Body of pancreas (tissue), 4 donors: ENCODE results near the gene CLNK. TPM values are rescaled to one million over a fixed set of nuclear protein-coding genes. Genes with fewer than 3 reads are reported as not detected.

Source experiments
- ATAC-seq: fragments of 150-250 bp; one replicate; pipeline ENCODE4 v1.9.1; 2016
- DNase-seq, 4 donors: peaks; one replicate each; pipeline ENCODE4 v3.0.0-alpha.2; 2019
- H3K27ac ChIP-seq, 4 donors: fragments of 200-600 bp; sonication (generic); 1 replicate in 3 of 4; 2 replicates in 1 of 4; pipeline versions ENCODE4 v1.5.1 to v1.6.1; 2016 to 2019; ENCODE audit warnings: mild to moderate bottlenecking in 1 of 4, mixed read lengths in 1 of 4, moderate library complexity in 1 of 4
- H3K27me3 ChIP-seq, 2 donors: fragments of 200-600 bp; sonication (generic); one replicate each; pipeline ENCODE4 v1.6.0; 2016; ENCODE audit warnings: mild to moderate bottlenecking in 1 of 2
- H3K36me3 ChIP-seq, 2 donors: fragments of 200-600 bp; sonication (generic); replicated peaks in 1 of 2; 2 replicates each; pipeline ENCODE4 v1.5.1; 2016; ENCODE audit warnings: low read depth in 2 of 2; ENCODE audit not compliant: insufficient read depth in 1 of 2
- H3K4me1 ChIP-seq: fragments of 200-600 bp; sonication (generic); one replicate; pipeline ENCODE4 v1.6.0; 2016
- H3K4me3 ChIP-seq, 2 donors: fragments of 200-600 bp; sonication (generic); 1 replicate in 1 of 2; 2 replicates in 1 of 2; pipeline ENCODE4 v1.5.1; 2016 to 2019
- H3K9me3 ChIP-seq, 3 donors: fragments of 200-600 bp; sonication (generic); 1 replicate in 2 of 3; 2 replicates in 1 of 3; pipeline ENCODE4 v1.5.1; 2016
- CTCF ChIP-seq, 7 experiments: fragments of 450-650 bp in 4 of 7; fragments of 200-600 bp in 3 of 7; sonication (generic) in 3 of 7; IDR thresholded peaks; one replicate each; pipeline ENCODE4 v1.5.1; 2016 to 2019; ENCODE audit warnings: antibody characterized with exemption in 7 of 7
- POLR2A ChIP-seq, 3 donors: fragments of 450-650 bp; IDR thresholded peaks; one replicate each; pipeline ENCODE4 v1.6.1; 2016; ENCODE audit warnings: antibody characterized with exemption in 3 of 3, mild to moderate bottlenecking in 2 of 3
- WGBS, 2 donors: methylation state at CpG; one replicate each; pipeline ENCODE4 v1.1.5; 2017; 5-methylcytosine and 5-hydroxymethylcytosine counted together
- intact Hi-C: fragments of 100-400 bp; cut with DNase I; formaldehyde crosslinking; loops from one replicate; pipeline ENCODE4 v1.15.1; 2023
- total RNA-seq, 2 donors: library from RNA; depleted of rRNA; stranded (reverse); fragments of >200 nt; gene quantifications; one replicate each; pipeline ENCODE4 v1.1.0, GENCODE V29; 2016

Gene CLNK
- total RNA-seq, 2 donors from 2014 or later, result 1.0 TPM; not detected in 1

DNA sequence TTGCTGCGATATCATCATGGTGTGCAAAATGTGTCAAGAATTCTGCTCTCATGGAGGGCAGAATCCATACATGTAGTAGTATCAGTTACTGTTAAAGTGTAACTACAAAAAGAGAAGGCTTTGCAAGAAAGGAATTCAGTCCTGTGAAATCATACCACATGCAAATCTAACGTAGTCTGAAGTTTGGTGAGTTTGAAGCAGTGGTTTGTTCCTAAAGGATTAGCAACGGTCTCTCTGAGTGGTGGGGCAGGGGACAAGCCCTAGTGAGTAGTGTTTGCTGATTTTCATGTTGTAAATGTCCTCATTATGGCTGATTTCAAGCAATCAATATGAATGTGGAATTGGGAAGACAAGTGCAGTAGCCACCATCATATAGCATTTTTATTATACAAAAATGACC is 47.1 kb upstream of the CLNK start:
- 55 to 56% methylated on average over 3 of the region's 3 CpGs for WGBS, 2 donors
- ATAC-seq (no peak), DNase-seq (no peak)
- Histone ChIP-seq H3K4me1 (no peaks in the 10 kb centered on the region), H3K27me3 (no peaks in the 10 kb centered on the region), H3K9me3 (no peaks in the 10 kb centered on the region), H3K36me3 (no peaks in the 10 kb centered on the region), H3K4me3 (no peak overlapping the region), H3K27ac (no peak overlapping the region)
- TF ChIP-seq POLR2A (IDR thresholded peaks at IDR 0.05), result no peak
- TF ChIP-seq CTCF (IDR thresholded peaks at IDR 0.05), result no peak
- intact Hi-C loops, result no loop called here

DNA sequence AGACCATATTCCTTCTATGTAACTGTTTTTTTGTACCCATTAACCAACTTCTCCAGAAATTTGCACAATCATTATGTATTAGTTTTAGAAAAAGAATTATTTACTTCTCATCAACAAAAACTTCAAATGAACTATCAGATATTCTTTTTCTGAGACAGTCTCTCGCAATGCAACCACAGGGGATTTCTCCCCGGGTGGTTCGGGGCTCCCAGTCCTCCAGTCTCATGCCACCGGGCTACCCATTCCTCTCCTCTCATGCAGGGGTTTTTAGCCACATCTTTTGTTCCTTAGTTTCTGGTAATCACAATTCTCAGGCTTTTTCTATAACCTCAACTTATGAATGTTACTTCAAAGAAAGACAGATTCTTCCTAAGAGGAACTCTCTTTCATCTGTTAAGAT is 46.6 kb upstream of the CLNK start:
- 61 to 74% methylated on average over 4 of the region's 4 CpGs for WGBS, 2 donors
- no peak for ATAC-seq

DNA sequence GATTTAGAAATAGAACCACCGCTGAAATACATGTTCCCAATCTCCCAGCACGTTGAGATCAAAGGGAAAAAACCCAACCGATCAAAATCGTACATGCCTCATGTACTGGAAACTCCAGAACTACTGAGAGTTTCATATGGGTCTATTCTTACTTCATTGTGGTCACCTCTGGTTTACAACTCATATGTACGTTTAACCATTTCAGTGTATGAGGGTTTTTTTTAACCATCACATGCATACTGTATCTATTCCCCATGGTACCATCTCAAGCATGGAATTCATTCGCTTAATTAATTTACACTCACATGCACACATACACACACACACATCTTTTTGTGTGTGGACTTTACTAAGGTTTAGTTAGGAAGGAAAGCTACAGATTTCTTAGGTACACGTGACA is 46.0 kb upstream of the CLNK start:
- H3K27me3 ChIP-seq, result no peaks in the 10 kb centered on the region
- 57 to 77% methylated on average over 7 of the region's 7 CpGs for WGBS, 2 donors
- no peak overlapping the region for H3K27ac ChIP-seq
- H3K4me1 ChIP-seq, result no peaks in the 10 kb centered on the region
- H3K4me3 ChIP-seq, result no peak overlapping the region
- no peaks in the 10 kb centered on the region for H3K9me3 ChIP-seq
- intact Hi-C loops, result no loop called here
- ATAC-seq (no peak), DNase-seq (no peak)
- no peaks in the 10 kb centered on the region for H3K36me3 ChIP-seq
- TF ChIP-seq POLR2A (IDR thresholded peaks at IDR 0.05) (no peak), CTCF (IDR thresholded peaks at IDR 0.05) (no peak)

More for the DNA sequence above, 46.6 kb upstream of the CLNK start:
- no peak for DNase-seq
- no peak overlapping the region for H3K27ac ChIP-seq
- no peaks in the 10 kb centered on the region for H3K27me3 ChIP-seq
- TF ChIP-seq POLR2A (IDR thresholded peaks at IDR 0.05) (no peak), CTCF (IDR thresholded peaks at IDR 0.05) (no peak)
- H3K36me3 ChIP-seq, result no peaks in the 10 kb centered on the region
- intact Hi-C loops, result no loop called here
- no peak overlapping the region for H3K4me3 ChIP-seq
- H3K4me1 ChIP-seq, result no peaks in the 10 kb centered on the region
- no peaks in the 10 kb centered on the region for H3K9me3 ChIP-seq

DNA sequence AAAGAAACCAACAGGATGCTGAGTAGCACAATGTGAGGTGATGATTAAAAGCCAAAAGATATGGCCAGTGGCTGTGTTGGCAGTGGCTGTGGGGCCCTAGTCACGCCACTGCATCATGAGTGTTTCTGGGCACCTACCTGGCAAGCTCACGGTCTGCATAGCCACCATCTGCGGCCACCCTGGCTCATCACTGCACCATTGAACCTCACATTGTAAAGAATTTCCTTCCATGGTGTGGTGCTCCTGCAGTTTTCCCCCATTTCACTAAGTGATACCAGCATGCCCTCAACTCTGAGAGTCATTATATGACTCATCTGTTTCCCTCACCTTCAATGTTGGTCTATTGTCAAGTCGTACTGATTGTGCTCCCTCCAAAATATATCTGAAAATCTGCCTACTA is 45.5 kb upstream of the CLNK start:
- ATAC-seq, result no peak
- TF ChIP-seq CTCF (IDR thresholded peaks at IDR 0.05), result no peak
- TF ChIP-seq POLR2A (IDR thresholded peaks at IDR 0.05), result no peak
- intact Hi-C loops, result no loop called here
- 54 to 63% methylated on average over 4 of the region's 4 CpGs for WGBS, 2 donors
- DNase-seq, result no peak
- Histone ChIP-seq H3K36me3 (no peaks in the 10 kb centered on the region), H3K27ac (no peak overlapping the region), H3K4me3 (no peak overlapping the region), H3K27me3 (no peaks in the 10 kb centered on the region), H3K4me1 (no peaks in the 10 kb centered on the region), H3K9me3 (no peaks in the 10 kb centered on the region)

- Histone ChIP-seq H3K4me1 (no peaks in the 10 kb centered on the region), H3K9me3 (no peaks in the 10 kb centered on the region), H3K27me3 (no peaks in the 10 kb centered on the region), H3K27ac (no peak overlapping the region), H3K4me3 (no peak overlapping the region), H3K36me3 (no peaks in the 10 kb centered on the region)
- WGBS, 2 donors, result 40 to 48% methylated on average over 2 of the region's 2 CpGs
- intact Hi-C loops, result no loop called here
- no peak for DNase-seq
- no peak for TF ChIP-seq POLR2A (IDR thresholded peaks at IDR 0.05)
- TF ChIP-seq CTCF (IDR thresholded peaks at IDR 0.05), result no peak
- ATAC-seq, result no peak
These were observed 44.8 kb upstream of the CLNK start for GRCh38 chr4:10729366-10729765.
